GDM1 (cell line): Measurements from ENCODE around the gene ARID5A.

Source experiments
- DNase-seq: peaks from one replicate; lab custom pipeline; 2025; lab: John Stamatoyannopoulos, UW

Gene ARID5A

DNA sequence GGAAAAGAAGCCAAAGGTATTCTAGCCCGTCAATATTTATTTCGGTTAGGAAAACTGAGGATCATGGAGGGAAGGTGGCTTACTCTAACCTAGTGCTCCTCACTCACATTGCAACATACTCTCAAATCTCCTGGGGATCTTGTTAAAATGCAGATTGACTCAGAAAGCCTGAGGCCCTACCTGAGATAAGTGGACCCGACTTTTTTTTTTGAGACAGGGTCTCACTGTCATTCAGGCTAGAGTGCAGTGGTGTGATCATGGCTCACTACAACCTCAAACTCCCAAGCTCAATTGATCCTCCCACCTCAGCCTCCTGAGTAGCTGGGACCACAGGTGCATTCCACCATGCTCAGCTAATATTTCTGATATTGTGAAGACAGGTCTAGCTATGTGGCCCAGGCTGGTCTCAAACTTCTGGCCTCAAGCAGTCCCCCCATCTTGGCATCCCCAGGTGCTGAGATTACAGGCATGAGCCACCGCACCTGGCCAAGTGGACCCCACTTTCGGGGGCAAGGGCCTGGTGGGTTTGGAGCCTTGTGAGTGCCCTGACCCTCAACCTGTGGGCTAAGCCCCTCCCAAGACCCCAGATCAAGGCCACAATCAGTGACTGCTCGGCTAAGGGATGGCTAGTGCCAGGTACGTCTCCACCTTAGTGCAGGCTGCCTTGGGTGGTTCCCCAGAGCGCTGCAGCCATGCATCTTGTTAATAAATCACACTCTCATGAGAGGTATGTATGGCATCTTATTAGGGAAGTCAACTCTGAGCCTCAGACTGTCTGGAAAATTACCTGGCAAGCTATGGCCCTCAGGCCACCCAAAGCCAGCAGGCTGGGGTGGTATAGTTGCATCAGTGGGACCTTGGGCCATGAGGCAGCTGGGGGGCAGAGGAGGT, 30.3 kb upstream of the ARID5A start:
- DNase-seq: no peak

DNA sequence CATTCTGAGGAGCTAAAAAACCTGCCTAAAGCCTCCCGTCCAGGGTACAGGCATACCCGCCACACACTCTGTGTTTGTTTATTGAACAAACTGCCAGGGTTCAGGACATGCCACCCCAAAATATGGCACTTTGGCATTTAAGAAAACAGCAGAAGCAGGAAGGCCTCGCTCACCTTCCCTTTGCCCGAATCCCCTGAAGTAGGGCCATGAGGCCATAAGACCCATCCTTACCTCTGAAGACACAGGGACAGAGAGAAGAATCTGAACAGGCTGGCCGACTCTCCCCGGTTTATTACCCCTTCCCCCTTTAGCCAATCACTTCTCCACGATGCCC, 29.7 kb upstream of the ARID5A start:
- DNase-seq: no peak

DNA sequence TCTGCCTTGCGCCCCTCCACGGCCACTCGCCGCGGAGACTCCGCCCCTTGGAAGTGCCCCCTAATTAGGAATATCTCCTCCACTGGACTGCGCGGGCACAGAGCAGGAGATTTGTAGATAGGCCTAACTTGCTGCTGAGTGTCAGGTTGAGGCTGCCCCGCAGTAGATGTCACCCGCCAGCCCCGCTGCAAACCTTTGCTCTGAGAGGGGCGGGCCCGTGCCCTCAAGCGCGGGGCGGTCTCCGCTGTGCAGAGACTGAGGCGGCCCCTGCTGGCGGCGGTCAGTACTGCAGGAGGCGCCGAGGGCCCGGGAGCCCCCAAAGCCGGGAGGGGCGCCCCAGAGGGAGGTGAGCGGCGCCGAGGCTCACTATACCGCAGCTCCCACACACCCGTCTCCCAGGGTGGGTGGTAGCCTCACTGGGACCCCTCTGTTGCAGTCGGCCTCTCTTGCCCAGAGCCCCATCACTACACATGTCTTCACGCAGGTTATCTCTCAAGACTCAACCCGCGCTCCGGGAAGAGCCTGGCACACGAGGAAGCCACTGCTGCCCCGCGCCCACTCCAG, 28.5 kb upstream of the ARID5A start:
- peak; percentile 52 for DNase-seq

DNA sequence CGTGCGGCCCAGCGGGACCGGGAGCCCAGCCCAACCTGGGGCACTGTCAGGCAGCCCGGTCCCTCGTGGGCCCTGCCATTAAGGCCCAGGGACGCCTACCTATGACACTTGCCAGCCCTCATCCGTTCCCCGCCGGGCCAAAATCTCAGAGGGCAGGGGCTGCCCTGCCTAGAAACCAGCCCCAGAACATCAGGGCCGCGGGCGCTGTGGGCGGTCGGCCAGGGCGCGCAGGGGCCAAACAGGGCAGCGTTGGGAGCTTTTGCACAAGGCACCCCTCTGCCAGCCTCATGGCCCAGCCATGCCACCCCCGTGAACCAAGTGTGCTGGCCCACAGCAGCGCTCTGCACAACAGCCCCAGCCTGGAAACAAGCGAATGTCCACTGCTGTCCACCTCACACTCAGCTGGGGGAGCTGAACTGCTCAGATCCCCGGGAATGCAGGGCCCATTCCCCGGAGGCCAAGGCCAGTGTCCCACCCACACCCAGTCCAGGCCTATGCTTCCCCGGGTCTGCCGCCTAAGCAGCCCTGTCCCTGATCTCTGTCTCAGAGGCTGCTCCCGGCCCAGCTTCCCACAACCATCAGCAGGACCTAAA, 27.9 kb upstream of the ARID5A start:
- DNase-seq: no peak

DNA sequence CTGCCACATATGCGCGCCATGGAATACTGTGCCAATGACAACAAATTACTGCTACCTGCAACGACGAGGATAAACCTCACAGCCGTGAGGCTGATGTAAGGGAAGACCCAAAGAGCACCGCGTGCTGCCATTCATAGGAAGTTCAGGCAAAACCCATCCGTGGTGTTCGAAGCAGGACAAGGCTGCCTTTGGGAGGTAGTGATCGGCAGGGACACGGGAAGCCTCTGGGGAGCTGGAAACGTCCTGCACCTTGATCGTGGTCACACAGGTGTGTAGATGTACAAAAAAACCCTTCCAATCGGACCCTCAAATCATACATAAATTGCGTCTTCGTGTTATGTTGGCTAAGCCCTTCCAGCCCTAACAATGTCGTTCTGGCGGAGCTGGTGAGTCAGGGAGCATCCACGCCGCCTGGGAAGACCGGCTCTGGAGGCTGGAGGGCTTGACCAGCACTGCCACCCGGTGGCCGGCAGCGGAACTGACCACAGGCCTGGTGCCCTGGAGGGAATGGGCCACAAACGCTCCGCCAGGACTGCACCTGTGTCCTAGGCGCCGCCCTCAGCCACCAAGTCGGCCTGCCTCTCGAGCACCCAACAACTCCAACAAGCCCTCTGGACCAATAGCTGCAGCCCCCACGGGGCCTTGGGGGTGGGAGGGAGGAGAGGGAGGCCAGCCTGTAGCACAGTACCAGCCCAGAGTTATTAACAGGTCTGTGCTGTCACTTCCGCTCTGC, 27.3 kb upstream of the ARID5A start:
- DNase-seq: peak; percentile 32

DNA sequence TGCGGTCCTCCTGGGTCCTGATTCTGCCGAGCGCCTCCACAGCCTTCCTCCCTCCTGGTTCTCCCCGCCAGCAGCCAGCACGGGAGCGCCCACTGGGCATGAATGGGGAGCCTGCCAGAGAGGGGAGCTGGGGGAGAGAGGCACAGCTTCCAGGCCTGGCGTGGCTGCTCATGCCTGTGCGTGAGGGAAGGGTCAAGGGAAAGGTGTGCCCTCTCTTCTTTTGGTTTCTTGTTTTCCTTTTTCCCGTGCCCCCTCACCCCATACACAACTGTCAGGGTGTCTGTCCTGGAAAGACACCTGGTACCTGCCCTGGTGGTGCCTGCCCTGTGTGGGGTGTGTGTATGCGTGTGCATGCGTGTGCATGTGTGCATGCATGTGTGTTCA, 26.7 kb upstream of the ARID5A start:
- DNase-seq: no peak

DNA sequence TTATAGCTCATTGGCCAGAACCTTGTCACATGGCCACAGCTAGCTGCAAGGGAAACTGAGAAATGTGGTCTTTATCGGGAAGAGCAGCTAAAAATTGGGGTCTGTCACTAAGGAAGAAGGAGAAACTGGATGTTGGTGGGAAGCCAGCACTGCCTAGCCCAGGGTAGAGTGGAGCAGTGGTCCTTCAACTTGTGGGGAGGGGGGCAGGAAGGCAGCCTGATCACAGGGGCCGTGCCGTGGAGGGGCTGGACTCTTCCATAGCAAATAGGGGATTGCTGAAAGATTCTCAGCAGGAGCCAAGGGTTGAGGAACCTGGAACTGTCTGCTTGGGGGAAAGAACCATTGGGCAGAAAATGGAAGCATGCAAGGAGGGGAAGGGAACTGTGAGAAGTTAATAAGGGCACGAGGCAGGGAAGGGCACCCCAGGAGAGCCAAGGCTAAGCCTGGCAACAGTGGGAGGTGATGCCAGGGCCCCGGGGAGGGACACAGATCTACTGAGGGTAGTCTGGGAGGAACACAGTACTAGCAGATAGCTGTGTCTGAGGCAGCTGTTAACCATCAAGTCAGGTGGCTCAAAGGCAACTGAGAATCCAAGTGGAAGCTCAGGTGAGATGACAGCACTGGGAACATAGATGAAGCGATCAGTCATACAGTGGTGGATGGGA, 25.5 kb upstream of the ARID5A start:
- DNase-seq: no peak

DNA sequence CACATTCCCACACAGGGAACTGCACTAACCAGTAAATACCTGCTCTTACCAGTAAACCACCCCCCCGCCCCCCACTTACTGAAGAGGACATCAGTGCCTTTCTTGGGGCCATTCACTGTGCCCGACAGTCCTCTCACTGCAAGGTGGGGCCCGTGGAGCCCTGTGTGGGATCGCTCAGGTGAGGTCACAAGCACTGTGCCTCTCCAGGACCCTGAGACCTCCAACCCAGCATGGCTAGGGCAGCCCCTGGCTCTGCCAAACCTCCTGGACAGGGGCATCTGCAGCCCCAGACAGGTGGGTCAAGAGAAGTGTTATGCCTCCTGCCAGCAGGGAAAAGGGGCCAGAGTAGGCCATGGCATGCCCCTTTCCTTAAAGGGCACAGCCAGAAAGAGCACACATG, 24.7 kb upstream of the ARID5A start:
- no peak for DNase-seq

DNA sequence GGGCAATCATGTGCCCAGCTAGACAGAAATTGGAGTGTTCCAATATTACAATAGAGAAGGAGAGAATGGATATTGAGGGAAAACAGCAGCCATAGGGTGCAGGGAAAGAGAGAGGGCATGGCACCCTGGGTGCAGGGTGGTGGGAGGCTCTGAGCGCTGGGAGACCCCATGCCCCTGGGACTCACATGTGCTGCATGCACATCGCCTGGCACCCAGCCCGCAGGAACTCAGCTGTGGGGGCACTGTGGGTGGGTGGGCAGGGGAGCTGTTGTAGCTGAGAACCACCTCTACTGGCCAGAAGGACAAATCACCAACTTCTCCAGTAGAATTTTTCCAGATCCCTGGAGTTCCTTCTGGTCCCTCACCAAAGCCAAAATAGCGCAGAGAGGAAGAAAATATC, 24.2 kb upstream of the ARID5A start:
- DNase-seq: no peak

DNA sequence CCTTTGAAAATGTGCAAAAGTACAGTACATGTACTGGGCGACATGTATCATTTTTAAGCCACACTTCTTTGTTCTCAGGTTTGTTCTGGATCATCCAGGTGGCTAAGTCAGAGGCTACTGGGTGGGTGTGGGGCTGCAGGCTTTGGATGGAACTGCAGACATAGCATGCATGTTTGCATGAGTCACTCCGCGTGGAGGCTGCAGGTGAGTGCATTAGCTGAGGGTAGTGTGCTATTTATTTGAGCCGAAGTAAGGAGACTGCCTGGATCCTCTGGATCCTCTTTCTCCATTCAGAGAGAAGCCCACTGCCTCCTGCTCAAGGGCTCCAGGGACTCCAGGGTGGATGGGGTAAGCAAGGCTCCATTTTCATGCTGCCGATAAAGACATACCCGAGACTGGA, 22.0 kb upstream of the ARID5A start:
- DNase-seq: no peak

DNA sequence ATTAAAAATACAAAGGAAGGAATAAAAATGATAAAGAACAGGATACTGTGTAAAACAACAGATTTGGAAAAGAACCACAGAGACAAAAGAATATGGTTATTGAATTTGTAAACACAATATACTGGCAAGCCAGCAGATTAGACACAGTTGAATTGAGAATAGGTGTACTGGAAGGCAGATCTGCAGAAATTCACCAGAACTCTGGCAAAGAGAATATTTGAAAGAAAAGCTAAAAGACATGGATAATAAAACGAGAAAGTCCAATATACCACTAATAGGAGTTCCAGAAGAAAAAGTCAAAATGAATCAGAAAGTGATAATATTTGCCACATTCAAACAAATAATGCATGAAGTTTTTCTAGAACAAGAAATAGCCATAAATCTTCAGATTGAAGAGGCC, 19.5 kb upstream of the ARID5A start:
- DNase-seq: no peak

DNA sequence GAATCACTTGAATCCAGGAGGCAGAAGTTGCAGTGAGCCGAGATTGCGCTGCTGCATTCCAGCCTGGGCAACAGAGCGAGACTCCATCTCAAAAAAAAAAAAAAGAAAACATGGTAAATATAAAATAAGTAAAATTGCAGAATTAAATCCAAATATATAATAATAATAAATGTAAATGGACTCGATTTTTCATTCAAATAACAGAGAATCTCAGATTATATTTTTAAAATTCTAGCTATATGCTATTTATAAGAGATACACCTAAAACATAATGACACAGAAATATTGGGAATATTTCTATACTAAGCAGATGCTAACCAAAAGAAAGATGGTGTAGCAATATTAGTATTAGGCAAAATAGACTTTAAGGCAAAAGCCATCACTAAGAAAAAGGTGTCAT, 16.3 kb upstream of the ARID5A start:
- DNase-seq: no peak

DNA sequence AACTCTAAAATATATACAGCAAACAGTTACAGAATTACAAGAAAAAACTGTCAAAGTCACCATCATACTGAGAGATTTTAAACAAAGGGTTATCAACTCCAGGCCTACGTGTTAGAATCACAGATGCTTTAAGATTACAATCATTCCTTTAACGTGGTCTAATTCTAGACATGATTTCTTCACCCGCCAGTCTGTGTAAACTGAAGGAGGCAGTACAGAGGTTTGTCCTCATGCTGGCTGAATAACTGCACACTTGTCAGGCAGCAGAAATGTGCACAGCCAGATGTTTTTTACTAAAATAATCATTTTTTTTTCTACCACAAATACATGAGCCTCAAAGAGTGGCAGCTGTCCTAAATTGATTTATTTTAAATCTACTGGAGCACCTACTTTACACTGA, 15.9 kb upstream of the ARID5A start:
- no peak for DNase-seq

DNA sequence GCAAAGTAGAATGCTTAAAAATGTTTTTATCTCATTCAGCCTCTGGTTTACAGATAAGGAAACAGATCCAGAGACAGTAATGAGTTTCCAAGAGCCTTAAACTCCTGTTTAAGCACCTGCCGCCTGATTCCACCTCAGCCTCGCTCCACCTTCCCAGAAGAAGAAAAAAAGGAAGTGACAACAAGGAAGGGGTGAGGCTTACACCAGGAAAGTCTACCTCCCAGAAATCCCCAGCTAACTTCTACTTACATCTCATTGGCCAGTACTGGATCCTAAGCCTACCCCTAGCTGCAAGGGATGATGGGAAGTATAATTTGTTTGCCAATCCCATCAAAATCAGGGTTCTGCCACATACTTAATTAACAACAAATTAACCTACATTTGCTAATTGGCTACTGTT, 15.3 kb upstream of the ARID5A start:
- DNase-seq: no peak

DNA sequence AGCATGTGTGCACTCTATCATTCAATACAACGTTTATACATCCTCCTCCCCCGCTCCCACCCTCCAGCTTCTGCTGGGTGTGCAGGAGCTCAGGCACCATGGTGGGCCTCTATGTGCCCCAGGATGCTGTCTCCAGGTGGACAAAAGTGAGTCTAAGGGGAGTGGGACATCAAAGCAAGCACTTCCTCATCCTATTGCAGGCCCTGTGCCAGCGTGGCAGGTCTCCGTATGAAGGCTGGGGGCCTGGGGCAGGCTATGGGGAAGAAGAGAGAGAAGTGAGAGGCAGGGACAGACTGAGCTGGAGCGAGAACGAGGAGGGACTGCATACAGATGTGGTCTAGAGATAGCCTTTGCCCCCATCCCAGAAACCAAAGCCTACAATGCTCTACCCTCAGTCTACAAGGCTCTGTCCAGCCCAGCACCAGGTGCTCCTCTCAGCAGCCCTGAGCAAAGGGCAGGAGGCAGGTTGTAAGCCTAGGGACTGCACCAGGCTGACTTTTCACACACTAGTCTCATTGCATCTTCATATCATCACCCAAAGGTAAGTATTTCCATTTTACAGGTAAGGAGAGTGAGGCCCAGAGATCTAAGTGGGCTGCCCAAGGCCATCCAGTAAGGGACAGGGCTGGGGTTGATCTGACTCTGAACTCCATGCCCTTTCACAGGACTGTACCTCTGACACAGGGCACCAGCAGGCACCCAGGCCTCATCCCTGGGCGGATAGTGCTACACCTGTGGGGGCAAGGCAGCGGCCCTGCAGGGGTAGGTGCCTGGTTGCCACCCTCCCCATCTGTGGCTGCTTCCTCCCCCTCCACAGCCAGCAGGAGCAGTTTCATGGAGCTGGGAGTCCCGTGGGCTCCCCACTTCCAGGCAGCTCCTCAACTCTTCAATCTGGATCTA, 14.0 kb upstream of the ARID5A start:
- DNase-seq: no peak

DNA sequence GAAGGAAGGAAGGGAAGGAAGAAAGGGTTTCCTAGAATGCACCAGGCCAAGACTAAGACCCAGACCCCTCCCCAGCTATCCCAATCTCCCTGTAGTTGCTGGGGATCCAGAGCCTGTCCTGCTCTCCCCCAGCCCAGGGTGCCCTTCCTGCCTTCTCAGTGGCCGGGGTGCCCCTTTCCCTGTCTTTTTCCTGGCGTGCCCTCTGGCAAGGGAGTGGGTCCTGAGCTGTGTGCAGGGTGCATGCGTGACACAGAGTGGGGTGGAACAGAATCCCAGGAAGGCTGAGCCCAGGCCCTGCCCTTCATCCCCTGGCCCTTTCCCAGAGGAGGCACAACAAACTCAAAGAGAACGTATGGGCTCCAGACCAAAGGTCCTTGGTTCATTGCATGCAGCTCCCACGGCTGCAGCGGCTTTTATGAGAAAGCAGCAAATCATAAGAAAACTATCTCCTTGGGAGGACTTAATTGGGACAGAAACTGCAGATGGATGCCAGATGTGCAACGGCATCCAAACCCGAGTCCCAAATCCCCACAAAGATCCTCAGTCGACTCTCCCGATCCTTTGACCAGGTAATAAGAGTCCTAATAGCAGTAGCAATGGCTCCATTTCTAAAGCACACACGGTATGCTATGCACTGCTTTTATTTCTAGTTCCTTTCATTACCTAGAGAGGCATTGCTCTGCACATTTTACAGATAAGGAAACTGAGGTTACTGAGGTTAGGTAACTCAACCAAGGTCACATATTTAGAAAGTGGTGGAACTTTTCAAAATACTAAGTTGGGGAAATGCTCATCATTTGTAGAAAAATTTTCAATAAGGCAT, 12.7 kb upstream of the ARID5A start:
- no peak for DNase-seq

DNA sequence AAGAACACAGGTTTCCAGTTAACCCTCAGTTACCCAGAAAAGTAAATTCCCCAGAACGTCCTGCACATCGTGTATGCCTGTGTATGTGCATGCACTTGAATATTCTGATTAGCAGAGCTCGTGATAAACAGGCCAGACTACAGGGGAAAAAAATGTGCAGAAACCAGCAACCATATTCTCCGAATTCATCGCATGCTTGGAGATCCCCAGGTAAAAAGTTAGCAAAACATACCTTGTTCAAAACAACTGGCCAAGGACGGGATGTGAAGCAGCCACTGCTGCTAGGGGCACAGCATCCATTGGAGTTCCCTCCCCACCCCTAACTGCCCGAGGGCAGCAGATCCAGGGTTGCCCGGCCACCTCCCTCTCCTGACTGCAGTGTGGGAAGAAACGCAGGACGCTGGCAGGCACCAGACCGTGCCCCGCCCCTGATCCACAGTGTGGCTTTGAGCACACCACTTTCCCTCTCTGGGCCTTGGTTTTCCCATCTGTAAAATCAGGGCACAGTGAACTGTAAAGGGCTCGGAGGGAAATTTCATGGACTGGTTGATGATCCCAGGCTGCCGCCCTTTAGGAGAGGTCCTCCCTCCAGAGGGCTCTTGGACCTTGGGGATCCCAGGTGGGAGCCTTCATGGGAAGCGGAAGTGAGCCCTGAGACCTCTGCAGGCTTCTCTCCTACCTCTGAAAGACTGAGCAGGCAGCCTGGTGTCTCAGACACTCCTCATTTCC, 11.9 kb upstream of the ARID5A start:
- no peak for DNase-seq

DNA sequence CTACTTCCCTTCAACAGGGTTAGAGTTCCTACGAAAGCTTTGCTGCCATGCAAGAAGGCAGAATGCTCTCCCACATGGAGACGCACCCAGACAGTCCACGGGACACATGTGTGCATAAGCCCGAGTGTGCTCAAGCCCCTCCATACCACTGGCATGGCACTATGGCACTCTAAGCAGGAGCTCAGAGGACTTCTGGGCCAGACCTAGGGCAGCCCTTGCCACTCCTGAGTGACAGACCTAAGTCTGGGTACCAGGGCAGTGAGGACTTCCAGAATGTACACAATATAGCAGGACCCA, 11.4 kb upstream of the ARID5A start:
- no peak for DNase-seq

DNA sequence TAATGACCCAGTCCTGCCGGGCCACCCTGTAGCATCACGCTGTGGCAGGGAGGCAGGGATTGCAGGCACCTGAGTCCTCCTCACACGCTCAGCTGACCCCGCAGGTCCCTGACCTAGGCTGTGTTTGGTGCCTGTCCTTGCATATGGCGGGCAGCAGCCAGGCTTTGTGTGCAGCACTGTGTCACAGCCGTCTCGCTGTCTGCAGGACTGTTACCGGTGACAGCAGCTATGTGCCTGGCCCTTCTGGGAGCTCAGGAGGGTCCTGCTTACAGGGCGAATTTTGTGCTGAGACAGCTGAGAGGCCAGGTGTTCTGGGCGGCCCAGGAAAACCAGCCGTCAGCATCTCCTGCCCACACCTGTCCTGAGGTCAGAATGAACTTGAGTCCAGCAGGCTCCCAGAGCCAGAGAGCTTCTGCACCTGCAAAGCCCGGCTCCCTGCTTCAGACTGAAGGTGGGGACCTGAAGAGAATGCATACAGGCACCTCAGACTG, 10.4 kb upstream of the ARID5A start:
- DNase-seq: no peak
